Inflammatory macrophage treated with lipopolysaccharide for 1 hour (primary cell): ENCODE data around the gene IL18.
A peak's percentile ranks its signal among the peaks of the same experiment; 100 is the strongest.
"Not testable (repeated sequence)": the region's sequence is repeated elsewhere in the genome, so short reads cannot be mapped to it uniquely, and the experiment has no call there.

Experiments
- DNase-seq, 2 donors: peaks; one replicate each; pipeline ENCODE4 v3.0.0-alpha.2; 2020 to 2022

Gene IL18

GRCh38 chr11:112163875-112164685, at the start of gene IL18:
IL18 (minus strand) TSS chr11:112164094; CDS start chr11:112155053, 9,041 bp downstream.
- DNase-seq: peak; percentile 90 to 91

DNA sequence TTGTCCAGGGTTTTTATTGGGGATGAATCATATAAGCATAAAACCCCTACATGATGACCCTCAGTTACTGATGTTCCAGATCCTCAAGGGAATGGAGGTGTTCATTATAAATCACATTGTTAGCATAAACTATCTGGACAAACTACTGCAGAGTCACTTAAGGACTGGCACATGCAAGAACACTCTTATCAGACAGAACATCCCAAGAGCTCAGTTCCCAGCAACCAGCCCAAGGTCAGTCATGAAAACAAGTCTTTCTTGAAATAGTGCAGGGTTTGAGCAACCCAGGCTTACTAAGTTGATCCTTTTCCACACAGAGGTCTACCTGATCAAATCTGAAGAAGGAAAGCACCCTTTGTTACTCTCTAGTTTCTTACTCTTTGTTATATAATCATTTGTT, 48.8 kb upstream of the IL18 start:
- DNase-seq: no peak

DNA sequence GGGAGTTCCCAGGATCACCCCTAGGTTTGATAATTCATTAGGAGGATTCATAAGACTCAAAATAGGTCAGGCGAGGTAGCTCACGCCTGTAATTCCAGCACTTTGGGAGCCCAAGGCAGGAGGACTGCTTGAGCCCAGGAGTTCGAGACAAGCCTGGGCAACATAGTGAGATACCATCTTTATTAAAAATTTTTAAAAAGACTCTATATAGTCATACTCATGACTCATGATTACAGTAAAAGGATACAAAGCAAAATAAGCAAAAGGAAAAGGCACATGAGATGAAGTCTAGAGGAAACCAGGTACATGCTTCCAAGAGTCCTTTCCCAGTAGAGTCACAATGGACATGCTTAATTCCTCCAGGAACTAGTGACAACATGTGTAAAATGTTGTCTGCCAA, 48.4 kb upstream of the IL18 start:
- no peak for DNase-seq

GRCh38 chr11:112211536-112211935, 47.6 kb upstream of the IL18 start:
- DNase-seq: no peak

- no peak for DNase-seq
These were observed 47.0 kb upstream of the IL18 start for GRCh38 chr11:112210890-112211289.

DNA sequence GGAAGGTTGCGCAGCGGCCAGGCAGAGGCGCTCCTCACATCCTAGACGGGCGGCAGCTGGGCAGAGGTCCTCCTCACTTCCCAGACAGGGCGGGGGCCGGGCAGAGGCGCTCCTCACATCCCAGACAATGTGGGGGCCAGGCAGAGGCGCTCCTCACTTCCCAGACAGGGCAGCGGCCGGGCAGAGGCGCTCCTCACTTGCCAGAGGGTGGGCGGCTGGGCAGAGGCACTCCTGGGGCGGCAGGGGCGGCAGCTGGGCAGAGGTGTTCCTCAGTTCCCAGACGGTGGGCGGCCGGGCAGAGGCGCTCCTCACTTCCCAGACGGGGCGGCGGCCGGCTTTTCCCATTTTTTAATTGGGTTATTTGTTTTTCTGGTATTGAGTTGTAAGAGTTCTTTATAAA, 42.2 kb upstream of the IL18 start:
- DNase-seq: no peak

GRCh38 chr11:112200252-112200651, 36.4 kb upstream of the IL18 start:
- DNase-seq: no peak

GRCh38 chr11:112199101-112199500, 35.2 kb upstream of the IL18 start:
- not testable (repeated sequence) for DNase-seq

DNA sequence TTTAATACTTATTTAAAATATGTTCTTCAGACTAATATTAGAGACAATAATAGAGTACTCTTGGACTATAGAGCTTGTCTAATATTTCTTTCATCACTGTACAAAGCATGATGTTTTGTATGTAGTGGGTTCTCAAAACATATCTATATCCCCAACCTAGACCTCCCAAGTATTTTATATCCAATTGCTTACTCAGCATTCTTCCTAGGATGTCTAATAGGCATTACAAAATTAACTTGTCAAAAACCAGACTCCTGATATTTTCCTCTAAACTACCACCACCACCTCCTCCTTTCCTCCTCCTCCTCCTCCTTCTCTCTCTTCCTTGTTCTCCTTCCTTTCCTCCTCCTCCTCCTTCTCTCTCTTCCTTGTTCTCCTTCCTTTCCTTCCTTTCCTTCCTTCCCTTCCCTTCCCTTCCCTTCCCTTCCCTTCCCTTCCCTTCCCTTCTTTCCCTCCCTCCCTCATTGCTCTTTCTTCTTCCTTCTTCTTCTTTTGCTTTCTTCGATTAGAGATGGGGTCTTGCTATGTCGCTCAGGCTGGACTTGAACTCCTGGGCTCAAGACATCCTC, 32.7 kb upstream of the IL18 start:
- no peak for DNase-seq

DNA sequence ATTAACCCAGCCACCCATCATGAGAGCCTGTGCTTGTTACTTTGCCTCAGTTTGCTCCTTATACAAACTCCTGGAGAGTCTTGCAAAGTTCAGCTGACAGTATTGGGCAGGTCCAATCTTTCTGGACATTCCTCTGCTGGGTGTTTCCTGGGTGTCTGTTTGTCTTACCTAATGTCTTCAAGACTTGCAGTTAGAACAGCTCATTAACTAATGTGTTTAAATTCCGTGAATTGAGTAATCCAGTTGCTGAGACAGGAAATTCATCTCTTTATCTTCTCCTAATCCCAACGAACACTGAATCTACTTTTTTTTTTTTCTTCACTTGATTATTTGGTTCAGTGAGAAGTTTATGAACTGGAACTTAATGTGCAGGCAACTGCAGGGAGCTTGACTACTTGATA, 32.1 kb upstream of the IL18 start:
- DNase-seq: no peak

- DNase-seq: not testable (repeated sequence)
These were observed 31.2 kb upstream of the IL18 start for GRCh38 chr11:112195113-112195512.

DNA sequence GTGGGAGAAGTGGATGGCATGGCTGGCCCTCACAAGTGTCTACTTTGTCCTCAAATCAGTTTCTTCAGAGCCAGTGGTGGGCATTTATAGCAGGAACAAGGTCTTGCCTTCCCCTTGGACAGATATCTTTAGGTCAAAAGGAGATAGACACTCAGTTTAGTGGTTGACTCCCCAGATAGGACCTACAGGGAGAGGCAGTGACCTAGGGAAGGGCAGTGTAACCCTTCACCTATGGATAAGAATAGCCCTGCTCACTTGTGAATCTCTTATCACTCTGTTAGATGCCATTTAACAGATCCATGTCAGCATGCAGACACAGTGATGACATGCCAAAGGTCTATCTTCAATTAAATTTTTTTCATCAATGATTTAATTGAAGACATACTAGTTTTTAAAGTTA, 22.4 kb upstream of the IL18 start:
- no peak for DNase-seq

DNA sequence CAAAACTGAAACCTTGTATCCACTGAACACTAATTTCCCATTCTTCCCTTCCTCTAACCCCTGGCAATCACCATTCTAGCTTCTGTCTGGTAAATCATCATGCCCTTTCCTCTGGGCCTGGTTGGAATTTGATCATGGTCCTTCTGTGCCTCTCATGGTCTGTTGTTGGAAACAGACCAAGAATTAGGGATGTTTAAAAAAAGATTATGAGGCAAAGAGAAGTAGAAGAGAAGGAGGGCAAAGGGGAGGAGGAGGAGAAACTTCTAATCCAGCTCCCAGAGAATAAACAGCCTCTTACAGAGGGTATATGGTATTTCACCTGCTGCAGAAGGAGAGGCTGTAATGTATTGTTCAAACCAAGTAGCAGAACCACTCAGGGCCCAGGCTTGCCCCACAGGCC, 22.0 kb upstream of the IL18 start:
- no peak for DNase-seq

- no peak for DNase-seq
These were observed 19.0 kb upstream of the IL18 start for GRCh38 chr11:112182867-112183266.

DNA sequence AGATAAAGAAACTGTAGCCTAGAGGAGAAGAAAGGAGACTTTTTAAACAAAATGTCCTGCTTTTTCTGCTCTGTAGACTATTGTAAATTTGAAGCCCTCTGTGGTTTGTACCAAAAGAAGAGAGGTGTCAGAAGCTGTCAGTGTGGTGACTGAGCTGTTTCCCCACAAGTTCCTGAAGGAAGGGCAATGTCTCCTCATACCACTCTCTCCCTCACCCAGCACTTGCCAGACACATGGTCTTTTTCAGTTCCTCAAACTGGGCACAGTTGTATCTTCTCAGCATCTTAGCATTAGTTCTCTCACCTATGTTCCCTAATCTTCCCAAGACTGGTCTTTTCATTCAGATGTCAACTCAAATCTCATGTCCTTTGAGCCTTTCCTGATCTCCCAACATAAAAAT, 15.7 kb upstream of the IL18 start:
- peak; percentile 52 to 54 for DNase-seq

DNA sequence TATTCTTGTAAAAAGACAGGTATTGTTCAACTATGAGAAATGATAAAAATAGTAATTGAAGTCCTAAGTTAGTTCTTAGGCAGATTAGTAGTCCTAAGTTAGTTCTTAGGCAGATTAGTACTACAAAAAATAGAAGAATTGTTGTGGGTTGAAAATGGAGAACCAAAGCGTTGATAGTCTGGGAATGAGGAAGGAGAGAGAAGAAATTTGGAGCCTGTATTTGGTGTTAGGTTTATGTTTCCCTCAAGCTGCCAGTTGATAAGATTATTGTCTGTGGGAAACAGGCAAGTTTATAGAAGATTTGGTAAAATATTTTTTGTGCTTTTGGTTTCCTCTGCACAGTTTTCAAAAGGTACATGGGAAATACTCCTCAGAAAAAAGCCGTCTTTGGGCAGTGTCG, 15.0 kb upstream of the IL18 start:
- DNase-seq: peak in 1 of 2 donors; percentile 29

- DNase-seq: no peak
These were observed 14.5 kb upstream of the IL18 start for GRCh38 chr11:112178428-112178827.

DNA sequence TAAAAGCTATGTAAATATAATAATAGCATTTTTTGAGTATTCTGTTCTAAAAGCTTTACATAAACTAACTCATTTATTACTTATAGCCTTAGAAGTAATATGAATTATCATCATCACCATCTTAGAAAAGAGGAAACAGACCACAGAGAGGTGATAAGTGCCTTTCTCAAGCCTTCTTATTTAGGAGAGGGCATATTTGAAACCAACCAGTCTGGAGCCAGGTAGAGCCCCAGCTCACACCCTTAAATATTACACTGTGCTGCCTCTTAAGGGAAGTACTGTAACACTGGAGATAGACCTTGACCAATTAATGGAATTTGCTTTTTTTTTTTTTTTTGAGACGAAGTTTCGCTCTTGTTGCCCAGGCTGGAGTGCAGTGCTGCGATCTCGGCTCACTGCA, 13.7 kb upstream of the IL18 start:
- DNase-seq: no peak

DNA sequence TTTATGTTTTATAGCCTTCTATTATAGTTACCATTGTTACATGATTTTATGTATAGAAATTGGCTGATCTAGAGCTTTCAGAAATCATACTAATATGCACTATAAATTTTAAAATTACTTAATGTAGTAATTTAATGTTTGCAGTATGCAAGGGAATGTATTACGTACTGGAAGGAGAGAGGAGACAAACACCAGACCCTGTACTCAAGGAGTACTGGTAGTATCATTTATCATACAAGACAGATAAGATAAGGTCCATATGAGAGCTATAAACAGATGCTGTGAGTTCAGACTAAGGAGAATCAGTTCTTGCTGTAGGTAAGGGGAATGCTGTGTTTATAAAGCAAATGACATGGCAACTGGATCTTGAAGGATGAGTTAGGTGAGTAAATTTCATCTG, 12.2 kb upstream of the IL18 start:
- DNase-seq: no peak

GRCh38 chr11:112175599-112175952, 11.7 kb upstream of the IL18 start:
- DNase-seq: no peak

- DNase-seq: peak; percentile 69 to 88
These were observed 11.1 kb upstream of the IL18 start, which contains the start of gene BCO2 for GRCh38 chr11:112174789-112175598. BCO2 (plus strand) TSS chr11:112175512; CDS start chr11:112175602, 90 bp downstream.

GRCh38 chr11:112173152-112173551, 9.3 kb upstream of the IL18 start:
- DNase-seq: no peak

GRCh38 chr11:112172362-112172994, 8.6 kb upstream of the IL18 start:
- no peak for DNase-seq
